Kasumi-1 (cell line): ENCODE measurements around the gene QTRT2.

Experiments used
- DNase-seq, 2 experiments: peaks; one replicate each; lab custom pipeline; 2025; lab: John Stamatoyannopoulos, UW

The QTRT2 gene

DNA sequence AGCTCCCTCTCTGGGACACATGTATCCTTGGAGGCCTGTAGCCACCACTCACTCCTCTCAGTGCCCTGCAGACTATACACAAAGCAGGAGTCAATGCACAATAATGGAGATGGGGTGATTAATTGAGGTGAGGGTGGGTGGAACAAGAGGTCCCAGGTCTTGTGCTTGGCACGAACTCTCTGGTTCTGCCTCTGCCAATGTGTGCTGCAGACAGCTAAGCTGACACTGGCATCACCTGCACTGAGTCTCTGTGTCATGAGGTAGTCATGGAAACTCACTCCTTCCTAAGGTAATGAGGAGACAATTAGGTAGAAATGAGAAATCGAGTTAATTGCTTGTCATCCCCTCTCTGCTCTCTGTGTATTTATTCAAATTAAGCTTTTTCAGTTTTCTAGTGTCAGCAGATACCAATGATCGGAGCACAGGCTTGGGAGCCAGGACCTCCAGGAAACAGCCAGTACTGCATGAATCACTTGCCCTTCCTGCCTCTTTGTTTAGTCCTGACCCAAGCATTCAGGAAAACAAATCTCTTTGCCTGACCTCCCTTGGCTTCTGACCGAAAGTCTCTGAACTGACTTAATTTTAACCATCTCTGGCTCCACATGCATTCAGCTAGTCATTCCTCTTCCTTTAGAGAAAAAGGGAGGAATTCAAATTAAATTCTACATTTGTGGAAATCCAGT lies 65.6 kb downstream of the QTRT2 start:
- DNase-seq, result no peak

DNA sequence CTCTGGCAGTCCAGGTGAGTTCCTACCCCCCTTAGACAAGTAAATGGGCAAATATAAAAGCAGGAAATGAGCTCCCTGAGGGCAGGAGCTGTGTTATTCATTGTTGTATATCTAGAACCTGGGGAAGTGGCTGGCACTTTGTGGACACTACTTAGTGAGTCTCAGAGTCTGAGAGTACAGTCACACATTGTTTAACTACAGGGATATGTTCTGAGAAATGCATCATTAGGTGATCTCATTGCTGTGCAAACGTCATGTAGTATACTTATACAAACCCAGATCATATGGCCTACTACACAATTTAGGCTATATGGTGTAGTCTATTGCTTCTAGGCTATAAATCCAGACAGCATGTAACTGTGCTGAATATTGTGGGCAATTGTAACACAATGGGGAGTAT lies 69.9 kb downstream of the QTRT2 start:
- no peak for DNase-seq

DNA sequence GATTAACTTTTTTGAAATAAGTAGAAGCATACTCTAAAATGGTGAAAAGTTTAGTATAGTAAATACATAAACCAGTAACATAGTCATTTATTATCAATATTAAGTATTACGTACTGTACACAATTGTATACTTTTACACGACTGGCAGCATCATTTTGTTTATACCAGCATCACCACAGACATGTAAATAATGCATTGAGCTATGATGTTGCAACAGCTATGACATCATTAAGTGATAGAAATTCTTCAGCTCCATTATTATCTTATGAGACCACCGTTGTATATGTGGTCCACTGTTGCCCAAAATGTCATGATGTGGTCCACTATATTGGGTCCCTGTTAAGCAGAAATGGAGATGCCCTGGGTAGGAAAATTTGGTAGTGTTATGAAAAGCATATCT lies 71.0 kb downstream of the QTRT2 start:
- no peak for DNase-seq

DNA sequence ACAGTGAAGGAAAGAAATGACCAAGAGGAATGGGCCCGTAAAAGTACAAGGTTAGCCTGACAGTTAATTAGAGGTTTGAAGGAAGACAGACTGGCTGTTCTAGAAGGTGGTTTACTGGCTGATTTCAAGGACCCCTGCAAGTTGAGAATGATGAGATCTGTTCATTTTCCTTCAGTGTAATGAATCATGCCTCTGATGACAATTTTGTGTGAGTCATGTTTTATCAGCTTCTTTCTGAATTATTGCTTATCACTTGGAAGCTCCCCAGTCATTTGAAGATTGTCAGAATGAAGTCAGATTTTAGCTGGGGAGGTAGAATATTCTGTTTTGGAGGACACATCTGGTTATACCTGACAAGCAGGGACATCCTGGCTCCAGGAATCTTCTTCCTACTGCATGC lies 71.7 kb downstream of the QTRT2 start:
- DNase-seq, result no peak

DNA sequence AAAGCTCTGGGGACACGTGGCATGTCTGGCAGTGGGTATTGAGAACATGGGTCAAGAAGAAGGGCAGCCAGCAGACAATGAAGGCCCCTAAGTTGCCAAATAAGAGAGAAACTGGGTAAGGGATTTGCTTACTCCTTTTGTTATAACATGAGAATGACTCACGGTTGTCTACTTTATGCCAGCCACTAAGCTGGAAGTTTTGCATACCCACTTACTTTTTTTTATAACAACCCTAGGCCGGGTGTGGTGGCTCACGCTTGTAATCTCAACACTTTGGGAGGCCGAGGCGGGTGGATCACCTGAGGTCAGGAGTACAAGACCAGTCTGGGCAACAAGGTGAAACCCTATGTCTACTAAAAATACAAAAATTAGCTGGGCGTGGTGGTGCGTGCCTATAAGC lies 72.3 kb downstream of the QTRT2 start:
- DNase-seq, result no peak

DNA sequence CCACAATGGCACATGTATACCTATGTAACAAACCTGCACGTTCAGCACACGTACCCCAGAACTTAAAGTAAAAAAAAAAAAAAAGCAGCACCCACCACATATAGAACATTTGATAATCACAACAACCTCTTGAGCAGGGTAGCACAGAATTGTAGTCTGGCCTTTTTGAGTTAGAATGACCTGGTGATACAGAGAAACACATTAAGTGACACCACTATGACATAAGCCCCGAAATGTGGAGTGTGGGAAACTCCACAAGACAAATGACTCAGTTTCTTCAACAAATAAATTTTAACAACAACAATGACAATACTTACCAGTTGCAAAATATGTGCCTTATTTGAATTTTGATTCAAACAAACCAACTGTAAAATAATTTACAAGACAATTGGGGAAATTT lies 76.0 kb downstream of the QTRT2 start:
- no peak for DNase-seq

DNA sequence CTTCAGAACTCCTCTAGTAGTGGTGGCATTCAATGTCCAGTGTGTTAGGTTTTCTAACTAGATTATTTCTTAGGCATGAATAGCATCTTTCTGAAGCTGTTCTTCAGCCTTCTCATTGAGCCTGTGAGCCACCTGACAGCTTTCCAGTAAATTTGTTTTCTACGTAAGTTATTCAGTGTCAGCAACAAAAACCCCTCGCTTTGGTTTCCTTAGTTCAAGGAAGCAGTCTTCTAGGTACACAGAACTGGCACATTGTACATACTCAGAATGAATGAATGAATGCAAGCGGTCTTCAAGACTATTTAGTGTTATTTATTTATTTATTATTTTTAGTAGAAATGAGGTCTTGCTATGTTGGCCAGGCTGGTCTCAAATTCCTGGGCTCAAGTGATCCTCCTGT lies 77.4 kb downstream of the QTRT2 start:
- no peak for DNase-seq
